NCI-H1436 (cell line): ENCODE results near the gene IFNL1.
A peak's percentile ranks its signal among the peaks of the same experiment; 100 is the strongest.
"Not testable (repeated sequence)": the region's sequence is repeated elsewhere in the genome, so short reads cannot be mapped to it uniquely, and the experiment has no call there.

Experiments
- DNase-seq: peaks from one replicate; lab custom pipeline; 2025; lab: John Stamatoyannopoulos, UW

IFNL1 gene

GRCh38 chr19:39270036-39270871 lies 26.0 kb upstream of the IFNL1 start:
- DNase-seq = no peak

DNA sequence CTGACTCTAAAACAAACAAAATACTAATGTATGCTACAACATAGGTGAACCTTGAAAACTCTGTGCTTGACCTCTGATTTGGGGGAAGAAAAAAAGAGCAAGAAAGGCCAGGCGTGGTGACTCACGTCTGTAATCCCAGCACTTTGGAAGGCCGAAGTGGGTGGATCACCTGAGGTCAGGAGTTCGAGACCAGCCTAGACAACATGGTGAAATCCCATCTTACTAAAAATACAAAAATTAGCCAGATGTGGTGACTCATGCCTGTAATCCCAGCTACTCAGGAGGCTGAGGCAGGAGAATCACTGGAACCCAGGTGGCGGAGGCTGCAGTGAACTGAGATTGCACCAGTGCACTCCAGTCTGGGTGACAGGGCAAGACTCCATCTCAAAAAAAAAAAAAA lies 22.3 kb upstream of the IFNL1 start:
- not testable (repeated sequence) for DNase-seq

- DNase-seq = no peak
Observed at GRCh38 chr19:39275578-39275977, 20.6 kb upstream of the IFNL1 start.

- DNase-seq = no peak
Observed at GRCh38 chr19:39276740-39277139, 19.5 kb upstream of the IFNL1 start.

GRCh38 chr19:39277598-39277997 lies 18.6 kb upstream of the IFNL1 start:
- no peak for DNase-seq

DNA sequence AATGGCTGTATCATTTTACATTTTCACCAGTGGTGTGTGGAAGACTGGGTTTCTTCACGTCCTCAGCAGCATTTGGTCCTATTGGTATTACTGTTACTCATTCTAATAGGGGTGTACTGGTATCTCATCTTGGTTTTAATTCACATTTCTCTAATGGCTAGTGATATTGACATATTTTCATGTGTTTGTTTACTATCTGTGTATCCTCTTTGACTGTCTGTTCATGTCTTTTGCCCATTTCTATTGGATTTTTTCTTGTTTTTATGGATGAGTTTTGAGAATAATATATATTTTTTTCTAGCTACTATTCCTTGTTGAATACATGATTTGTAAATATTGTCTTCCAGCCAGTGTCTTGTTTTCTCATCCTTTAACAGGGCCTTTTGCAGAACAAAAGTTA lies 14.2 kb upstream of the IFNL1 start:
- DNase-seq = no peak

DNA sequence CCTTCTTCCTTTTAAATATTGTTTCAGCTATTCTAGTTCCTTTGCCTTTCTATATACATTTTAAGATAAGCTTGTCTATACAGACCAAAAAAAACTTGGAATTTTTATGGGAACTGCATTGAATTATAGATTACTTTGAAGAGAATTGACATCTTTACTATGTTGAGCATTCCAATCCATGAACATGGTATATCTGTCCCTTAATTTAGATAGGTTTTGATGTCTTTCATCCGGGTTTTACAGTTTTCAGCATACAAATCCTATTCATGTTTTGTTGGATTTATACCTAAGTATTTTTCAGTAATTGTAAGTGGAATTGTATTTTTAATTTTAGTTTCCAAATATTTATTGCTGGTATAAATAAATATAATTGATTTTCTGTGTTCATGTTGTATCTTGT lies 12.2 kb upstream of the IFNL1 start:
- DNase-seq = no peak

DNA sequence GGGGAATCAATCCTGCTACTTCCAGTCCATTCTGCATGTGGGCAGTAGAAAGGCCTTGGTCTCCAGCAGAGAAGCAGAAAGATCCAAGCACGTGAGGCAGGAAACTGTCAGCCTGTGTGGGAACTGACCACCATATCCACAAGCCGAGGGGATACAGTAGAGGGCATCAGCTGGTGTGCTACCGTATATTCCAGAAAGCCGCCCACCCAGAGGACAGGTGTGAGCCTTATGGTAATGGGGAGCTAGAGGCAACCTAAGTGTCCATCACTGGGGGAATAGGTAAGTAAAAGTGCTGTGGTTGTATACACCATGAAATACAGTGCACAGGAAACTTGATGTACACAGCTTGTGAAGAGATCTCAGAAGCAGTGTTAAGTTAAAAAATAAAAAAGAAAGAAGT lies 2.8 kb upstream of the IFNL1 start:
- no peak for DNase-seq

DNA sequence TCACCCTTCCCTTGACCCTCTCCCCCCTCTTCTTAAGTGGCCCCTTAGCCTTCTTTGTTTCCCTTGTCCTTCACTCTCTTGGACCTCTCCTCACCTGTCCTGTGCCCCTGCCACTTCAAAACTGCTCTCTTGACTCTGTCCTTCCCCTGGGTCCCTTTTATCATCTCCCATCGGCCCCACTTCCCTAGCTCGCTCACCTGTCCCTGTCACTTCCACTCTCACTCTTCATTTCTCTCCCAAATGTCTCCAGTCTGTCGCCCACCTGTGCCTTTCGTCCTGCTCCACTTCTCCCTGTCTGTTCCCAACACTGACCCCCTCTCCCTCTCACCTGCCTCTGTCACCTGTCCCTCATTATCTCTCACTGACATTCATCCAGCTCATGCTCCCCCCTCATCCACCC lies 699 bp downstream of the IFNL1 start:
- no peak for DNase-seq

DNA sequence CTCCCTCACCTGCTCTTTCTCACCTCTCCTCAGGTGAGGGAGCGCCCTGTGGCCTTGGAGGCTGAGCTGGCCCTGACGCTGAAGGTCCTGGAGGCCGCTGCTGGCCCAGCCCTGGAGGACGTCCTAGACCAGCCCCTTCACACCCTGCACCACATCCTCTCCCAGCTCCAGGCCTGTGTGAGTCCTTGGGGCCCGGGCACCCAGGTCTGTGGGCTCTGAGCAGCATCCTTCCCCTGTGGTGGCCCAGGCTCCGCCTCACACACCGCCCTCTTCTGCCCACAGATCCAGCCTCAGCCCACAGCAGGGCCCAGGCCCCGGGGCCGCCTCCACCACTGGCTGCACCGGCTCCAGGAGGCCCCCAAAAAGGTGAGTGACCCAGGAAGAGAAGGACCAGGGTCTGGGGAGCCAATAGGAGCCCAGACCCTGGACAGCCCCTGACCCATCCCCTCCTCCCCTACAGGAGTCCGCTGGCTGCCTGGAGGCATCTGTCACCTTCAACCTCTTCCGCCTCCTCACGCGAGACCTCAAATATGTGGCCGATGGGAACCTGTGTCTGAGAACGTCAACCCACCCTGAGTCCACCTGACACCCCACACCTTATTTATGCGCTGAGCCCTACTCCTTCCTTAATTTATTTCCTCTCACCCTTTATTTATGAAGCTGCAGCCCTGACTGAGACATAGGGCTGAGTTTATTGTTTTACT lies 1.9 kb downstream of the IFNL1 start:
- no peak for DNase-seq

GRCh38 chr19:39299404-39299803 lies 3.2 kb downstream of the IFNL1 start:
- no peak for DNase-seq

- no peak for DNase-seq
Observed at GRCh38 chr19:39299832-39300231, 3.6 kb downstream of the IFNL1 start.

- no peak for DNase-seq
Observed at GRCh38 chr19:39301021-39301420, 4.8 kb downstream of the IFNL1 start.

DNA sequence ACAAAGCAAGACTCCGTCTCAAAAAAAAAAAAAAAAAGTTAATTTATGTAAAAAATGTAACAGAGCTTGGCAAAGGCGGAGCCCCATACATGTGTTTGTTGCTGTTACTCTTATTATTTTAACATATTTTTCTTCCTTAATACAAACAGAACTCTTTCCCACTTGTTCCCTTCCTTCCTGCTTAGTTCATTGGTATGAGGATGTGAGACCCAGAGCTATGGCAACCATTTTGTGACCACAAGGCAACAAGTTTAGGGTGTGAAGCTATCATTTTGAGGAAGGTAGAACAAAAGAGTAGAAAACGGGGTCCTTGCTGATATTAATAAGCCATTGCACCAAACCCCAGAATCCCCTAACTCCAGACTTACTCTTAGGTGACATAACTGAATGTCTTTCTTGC lies 5.4 kb downstream of the IFNL1 start:
- DNase-seq = no peak

- no peak for DNase-seq
Observed at GRCh38 chr19:39303373-39304184, 7.4 kb downstream of the IFNL1 start.

- no peak for DNase-seq
Observed at GRCh38 chr19:39304185-39304513, 7.9 kb downstream of the IFNL1 start.

DNA sequence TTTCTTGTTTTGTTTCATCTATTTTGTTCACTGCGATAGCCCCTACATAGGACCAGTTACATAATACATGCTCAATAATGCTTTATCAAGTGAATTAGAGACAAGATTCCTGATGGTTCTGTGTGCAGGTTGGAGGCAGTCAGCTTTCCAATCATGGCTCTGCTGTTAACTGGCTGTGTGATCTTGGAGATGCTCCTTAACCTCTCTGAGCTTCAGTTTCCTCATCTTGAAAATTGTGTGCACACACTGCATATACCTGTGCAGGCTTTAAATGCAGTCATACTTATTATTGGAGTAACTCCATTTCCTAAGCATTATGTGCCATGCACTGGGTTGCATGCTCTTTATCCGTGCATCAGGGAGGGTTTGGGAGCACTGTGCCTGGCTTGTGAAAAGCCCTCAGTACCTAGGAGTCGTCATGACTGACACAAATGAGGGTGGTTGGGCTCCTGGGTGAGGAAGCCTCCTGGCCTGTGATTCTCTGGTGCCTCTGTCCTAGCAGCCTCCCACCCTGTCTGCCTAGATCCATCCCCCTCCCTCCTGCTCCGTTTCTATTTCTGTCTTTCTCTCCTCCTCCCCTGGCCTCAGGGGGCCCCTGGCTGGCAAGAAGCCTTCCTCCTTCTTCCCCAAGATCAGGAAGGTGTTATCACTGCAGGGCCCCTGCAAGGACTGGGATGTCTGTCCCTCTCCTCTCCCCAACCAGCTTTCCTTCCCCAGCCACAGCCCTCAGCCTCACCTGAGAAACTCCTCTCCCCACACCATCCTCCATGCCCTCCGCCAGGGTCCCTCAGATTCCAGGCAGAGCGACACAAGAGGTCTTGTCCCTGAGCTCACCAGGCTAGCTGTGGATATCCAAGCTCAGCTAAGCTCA lies 8.7 kb downstream of the IFNL1 start:
- no peak for DNase-seq

- DNase-seq = no peak
Observed at GRCh38 chr19:39306075-39306474, 9.9 kb downstream of the IFNL1 start.

- DNase-seq = peak; percentile 51
Observed at GRCh38 chr19:39307046-39307821, 11.0 kb downstream of the IFNL1 start.

- no peak for DNase-seq
Observed at GRCh38 chr19:39307822-39308530, 11.8 kb downstream of the IFNL1 start.
